Dedifferentiated amniotic fluid mesenchymal stem cell (primary cell): Measurements from ENCODE around the gene CSTB.

Experiments
- DNase-seq: peaks from one replicate; pipeline ENCODE4 v3.0.0-alpha.2; 2016; ENCODE audit errors: extremely low spot score

CSTB gene

GRCh38 chr21:43728467-43729390 is 47.4 kb downstream of the CSTB start:
- DNase-seq, result peak; percentile 94

DNA sequence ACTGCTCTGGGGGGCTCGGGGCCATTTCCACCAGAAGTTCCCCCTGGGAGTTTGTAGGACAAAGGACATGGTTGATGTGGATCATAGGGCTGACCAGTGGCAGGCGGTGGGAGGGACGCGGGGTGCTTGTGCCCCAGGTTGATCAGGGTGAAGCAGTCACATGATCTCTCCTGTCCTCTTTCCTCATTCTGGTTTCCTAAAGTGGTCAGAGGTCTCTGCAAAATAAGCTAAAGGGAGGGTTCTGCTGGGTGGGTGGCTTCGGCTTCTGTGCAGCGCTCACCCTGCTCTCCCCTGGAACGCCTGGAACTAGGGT is 48.0 kb downstream of the CSTB start:
- no peak for DNase-seq

DNA sequence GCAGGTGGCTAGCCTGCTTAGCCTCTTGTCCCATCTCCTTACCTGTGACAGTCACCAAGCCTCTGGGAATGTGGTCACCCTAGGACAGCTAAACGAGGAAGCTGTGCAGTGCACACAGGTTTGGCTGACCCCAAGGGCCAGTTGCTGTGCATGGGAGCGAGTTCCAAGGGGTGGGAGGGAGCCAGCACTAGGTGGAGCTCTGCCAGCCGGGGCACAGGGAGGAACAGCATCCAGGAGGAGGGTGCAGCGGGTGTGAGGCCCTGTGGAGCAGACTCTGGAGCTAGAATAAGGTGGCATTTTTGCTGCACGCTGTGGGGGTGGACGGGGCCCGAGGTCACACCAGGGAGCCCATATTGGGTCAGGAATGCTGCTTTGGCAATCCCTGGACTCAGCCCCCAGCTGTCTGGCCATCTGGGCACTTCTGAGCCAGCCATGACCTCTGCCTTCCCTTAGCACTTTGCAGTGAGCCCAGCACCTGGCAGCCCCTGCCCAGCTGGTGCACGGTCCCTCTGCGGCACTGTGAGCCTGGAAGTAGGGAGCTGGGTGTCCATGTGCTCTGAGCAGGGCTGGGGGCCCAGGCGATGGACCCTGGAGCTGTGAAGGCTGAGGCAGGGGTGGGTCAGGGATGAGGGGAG is 48.5 kb downstream of the CSTB start:
- no peak for DNase-seq

GRCh38 chr21:43726686-43727518 is 49.2 kb downstream of the CSTB start:
- DNase-seq, result no peak
